Left lobe of liver (tissue), 2 donors: ENCODE results near the gene SMARCE1. TPM values are rescaled to one million over a fixed set of nuclear protein-coding genes. Genes with fewer than 3 reads are reported as not detected.

Experiments used
- ATAC-seq: fragments of 200-7000 bp; cut with Tn5 transposase; one replicate; pipeline ENCODE4 v1.9.1; 2020; ENCODE audit warnings: mild to moderate bottlenecking, moderate library complexity
- DNase-seq: peaks from one replicate; pipeline ENCODE4 v3.0.0-alpha.2; 2020; ENCODE audit warnings: low spot score
- total RNA-seq: library from RNA; stranded (reverse); gene quantifications from one replicate; pipeline ENCODE4 v1.2.1, GENCODE V29; 2021
- donor health status: DM: no; HTN: no; CAD: no; lungs with moderate emphysema.
- donor health status: DM: no; HTN: yes; CAD: no.

SMARCE1 gene
- total RNA-seq, 1 donor from 2014 or later: 28.3 TPM

GRCh38 chr17:40613467-40614154, 34.0 kb downstream of the SMARCE1 start:
- ATAC-seq (no peak), DNase-seq (no peak)

GRCh38 chr17:40612599-40613244, 34.9 kb downstream of the SMARCE1 start:
- DNase-seq (no peak), ATAC-seq (no peak)

- ATAC-seq: no peak
- DNase-seq: no peak
These were observed 35.7 kb downstream of the SMARCE1 start for GRCh38 chr17:40611840-40612474.

GRCh38 chr17:40610359-40610758, 37.3 kb downstream of the SMARCE1 start:
- DNase-seq (no peak), ATAC-seq (no peak)

GRCh38 chr17:40608061-40608581, 39.5 kb downstream of the SMARCE1 start:
- no peak for DNase-seq
- no peak for ATAC-seq

- ATAC-seq (no peak), DNase-seq (no peak)
These were observed 40.0 kb downstream of the SMARCE1 start for GRCh38 chr17:40607641-40608040.

- DNase-seq (no peak), ATAC-seq (no peak)
These were observed 40.9 kb downstream of the SMARCE1 start for GRCh38 chr17:40606548-40607353.

- DNase-seq: no peak
- ATAC-seq: no peak
These were observed 42.3 kb downstream of the SMARCE1 start for GRCh38 chr17:40605306-40605705.

GRCh38 chr17:40604327-40605080, 43.1 kb downstream of the SMARCE1 start:
- no peak for DNase-seq
- peak; percentile 65 for ATAC-seq

- ATAC-seq: no peak
- DNase-seq: no peak
These were observed 44.9 kb downstream of the SMARCE1 start for GRCh38 chr17:40602445-40603443.

GRCh38 chr17:40600486-40601046, 47.1 kb downstream of the SMARCE1 start:
- DNase-seq (no peak), ATAC-seq (no peak)

- ATAC-seq (no peak), DNase-seq (no peak)
These were observed 48.2 kb downstream of the SMARCE1 start for GRCh38 chr17:40599468-40599763.

- DNase-seq (peak; percentile 81), ATAC-seq (peak; percentile 69)
These were observed 48.8 kb downstream of the SMARCE1 start for GRCh38 chr17:40598619-40599467.

- no peak for ATAC-seq
These were observed 49.4 kb downstream of the SMARCE1 start for GRCh38 chr17:40598301-40598618.

GRCh38 chr17:40597556-40598300, 49.9 kb downstream of the SMARCE1 start:
- DNase-seq (no peak), ATAC-seq (peak; percentile 4)

More at GRCh38 chr17:40598301-40598618, 49.4 kb downstream of the SMARCE1 start:
- DNase-seq: no peak

GRCh38 chr17:40597156-40597555, 50.5 kb downstream of the SMARCE1 start:
- no peak for ATAC-seq
- no peak for DNase-seq

GRCh38 chr17:40596261-40596919, 51.2 kb downstream of the SMARCE1 start:
- DNase-seq (no peak), ATAC-seq (peak; percentile 81)
